Activated CD8-positive, alpha-beta memory T cell treated with anti-CD3 and anti-CD28 coated beads for 1 hour (primary cell): ENCODE data around the gene WDFY2.

Experiments used
- DNase-seq, 2 donors: peaks; one replicate each; pipeline ENCODE4 v3.0.0-alpha.2; 2020; ENCODE audit warnings: low read depth in 1 of 2; ENCODE audit errors: extremely low read depth in 1 of 2

The WDFY2 gene

DNA sequence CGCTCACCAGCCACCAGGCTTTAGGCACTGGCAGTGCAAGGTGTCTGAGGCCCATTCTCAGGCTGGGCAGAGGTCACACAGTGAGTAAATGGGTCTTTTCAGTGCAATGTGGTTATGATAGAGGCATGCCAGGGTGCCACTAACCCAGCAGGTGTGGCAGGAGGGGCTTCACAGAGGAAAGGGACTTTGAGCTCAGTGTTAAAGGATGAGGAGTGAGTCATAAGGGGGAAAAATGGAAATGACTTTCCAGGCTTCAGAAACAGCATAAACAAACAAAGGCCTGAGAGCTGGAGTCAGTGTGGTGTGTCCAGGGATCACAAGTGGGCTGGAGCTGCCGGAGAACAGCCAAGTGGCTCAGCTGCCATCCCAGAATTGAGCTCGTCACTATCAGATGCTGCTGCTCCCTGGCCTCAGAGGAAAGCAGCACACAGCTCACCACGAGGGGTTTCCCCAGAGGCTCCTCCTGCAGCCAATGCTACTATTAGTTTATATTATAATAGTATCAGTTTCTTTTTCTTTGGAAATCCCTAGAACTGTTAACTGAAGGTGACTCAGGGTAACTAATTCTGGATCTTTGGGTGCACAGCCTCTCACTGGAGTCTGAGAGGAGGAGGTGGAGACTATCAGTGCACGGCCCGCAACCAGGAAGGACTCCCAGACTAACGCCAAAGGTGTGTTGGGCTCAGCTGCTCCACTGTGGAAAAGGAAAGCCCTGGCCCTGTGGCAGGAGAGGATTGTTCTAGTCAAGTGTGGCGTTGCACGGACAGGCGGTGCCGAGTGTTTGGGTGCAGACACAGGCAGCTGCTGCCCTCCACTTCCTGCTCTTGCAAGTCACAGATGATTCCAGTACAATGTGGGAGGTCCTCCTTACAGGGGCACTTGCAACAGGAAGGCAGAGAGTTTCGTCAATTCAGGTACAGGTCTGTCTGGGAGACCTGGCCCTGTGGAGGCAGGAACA lies 180.2 kb downstream of the WDFY2 start:
- no peak for DNase-seq

DNA sequence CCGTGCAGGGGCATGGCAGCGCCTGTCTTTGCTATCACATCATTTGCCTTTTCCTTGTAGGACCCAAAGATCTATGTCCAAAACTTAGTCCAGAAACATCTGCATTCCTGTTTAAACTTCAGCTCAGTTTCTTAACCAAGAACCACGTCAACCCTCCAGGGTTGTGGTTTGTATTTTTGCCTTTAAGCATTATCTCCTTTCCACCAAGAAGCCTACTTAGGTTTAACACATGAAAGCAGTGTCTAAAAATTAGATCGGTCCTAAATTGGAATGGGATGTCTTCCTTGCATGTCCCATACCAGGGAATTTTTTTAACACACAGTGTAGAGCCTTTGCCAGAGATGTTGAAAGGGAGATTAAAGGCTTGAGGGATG lies 180.9 kb downstream of the WDFY2 start:
- DNase-seq: no peak

DNA sequence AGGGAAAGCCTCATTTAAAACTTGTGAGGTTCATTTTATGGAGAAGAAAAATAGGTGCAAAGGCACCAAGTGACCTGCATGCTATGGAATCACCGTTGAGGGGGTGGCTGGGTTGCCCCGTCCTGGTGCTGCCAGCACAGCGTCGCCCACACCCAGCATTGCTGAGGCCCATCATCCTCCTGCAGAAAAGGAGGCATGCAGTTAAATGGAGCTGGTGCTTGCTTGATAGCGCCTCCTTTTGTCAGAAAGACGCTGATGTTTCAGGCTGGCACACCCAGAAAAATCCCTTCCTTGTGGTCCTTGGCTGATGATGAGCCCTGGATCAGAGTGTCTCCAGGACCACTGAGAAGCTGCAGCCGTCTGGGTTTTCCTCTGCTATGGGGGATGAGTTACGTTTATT lies 182.8 kb downstream of the WDFY2 start:
- no peak for DNase-seq

DNA sequence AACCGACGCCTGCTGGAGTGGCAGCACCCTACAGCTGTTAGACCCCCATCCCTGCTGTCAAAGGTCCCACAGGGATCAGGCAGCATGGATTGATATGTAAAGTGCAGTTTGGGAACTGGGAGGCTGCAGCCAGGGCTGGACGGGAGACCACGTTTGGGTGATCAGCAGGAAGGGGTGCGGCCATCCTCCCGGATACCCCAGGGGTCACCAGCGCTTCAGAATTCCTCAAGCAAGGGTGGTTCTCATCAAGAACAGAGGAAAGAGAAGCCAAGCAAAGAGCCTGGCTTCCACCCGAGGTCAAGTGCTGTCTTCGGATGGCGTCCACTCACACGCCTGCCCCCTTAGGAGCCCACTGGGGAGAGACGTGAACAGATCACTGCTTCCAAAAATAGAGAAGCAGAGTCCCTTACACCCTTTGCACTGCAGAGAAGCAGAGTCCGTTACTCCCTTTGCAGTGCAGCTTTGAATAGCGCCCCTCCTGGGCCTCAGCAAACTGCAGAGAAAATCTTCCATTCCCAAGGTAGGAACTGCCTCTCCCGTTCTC lies 184.2 kb downstream of the WDFY2 start:
- DNase-seq: no peak

DNA sequence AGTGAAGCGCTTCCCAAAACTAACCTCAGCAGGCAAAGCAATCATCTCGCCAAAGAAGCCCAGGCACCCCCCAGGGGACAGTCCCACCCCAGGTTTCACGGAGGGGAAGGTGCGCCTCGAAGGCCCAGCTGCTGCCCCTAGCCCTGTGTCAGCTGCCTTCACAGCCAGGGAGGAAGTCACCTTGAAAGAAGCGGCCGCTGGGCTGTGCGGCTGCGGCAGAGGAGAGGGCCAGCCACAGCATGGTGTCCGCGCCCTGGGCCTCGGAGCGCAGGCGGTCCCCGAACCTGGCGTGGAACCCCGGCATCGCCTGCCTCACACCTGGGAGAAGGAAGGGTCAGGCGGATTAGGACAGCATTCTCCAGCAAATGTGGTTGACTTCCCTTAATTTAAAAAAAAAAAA lies 184.7 kb downstream of the WDFY2 start:
- DNase-seq: no peak

DNA sequence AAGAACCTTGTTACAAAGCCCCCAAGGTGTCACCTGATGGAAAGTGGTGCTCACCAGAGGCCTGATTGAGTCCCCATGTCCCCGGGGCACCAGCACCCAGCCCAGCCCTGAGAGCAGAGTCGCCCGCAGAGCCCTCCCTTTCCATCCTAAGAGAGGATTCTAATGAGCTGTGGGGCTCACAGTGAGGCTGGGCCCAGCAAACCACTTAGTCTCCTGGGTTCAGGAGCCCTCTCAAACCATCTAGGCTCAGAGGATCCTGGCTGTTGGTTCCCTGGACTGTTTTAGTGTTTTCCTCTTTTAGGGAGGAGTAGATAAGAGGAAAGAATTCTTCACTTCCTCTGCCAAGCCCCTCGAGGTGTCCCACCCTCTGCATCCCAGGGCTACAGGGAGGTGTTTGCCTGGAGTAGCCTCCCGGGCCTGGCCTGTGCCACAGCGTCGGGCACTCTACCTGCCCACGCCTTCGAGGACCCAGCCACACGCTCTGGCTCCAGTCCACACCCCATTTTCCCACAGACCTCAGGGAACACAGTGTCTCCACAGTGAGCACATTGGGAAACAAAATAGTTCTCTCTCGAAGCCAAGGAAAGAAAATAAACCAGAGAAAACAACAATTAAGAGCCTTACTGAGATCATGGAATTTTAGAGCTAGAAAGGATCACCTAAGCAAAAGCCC lies 185.3 kb downstream of the WDFY2 start:
- no peak for DNase-seq

DNA sequence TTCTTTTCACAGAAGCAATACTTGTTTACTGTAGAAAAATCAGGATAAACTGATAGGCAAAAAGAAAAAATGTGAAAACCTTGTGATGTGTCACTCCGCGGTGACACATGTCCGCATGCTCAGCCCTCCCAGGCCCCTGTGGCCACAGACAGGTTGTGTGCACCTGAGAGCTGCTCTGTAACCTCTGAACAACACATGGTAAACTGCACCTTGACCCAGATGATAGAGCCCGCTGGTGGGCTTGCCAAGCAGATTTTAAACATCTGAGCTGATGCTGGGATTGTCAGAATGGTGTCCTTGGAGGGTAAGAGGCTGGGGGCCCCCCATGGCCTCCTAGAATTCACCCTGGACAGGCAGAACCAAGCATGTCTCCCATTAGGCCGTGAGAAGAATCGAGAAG lies 185.9 kb downstream of the WDFY2 start:
- no peak for DNase-seq

DNA sequence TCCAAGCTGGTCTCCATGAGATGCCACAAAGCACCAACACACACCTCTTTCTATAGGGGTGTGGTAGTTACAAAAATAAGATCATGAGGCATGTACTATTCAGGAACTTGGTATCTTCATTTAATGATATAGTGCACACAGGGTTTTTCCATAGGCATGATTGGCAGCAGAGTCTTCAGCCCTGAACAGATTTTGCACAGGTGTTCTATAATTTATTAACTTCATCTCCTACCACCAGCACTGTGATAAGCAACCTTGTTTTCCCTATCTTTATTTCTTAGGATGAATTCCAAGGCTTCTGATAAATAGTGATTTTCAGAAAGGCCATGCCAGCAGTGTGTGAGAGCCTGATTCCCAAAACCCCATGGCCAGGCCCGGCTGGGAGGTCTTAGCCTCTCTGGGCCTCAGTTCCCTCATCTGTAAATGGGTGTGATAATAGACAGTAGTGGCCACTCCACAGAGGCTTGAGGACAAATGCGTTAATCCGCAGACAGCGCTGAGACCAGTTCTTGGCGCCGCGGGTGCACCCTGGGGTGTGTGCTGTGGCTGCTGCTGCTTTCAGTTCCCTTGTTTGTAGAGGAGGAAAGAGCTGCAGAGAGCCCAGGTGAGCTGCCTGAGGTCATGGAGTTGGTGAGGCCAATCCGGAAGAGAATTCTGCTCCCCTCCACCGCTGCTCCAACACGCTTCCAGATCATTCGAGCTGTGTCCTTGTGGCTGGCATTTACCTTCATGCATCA lies 186.6 kb downstream of the WDFY2 start:
- DNase-seq: no peak

DNA sequence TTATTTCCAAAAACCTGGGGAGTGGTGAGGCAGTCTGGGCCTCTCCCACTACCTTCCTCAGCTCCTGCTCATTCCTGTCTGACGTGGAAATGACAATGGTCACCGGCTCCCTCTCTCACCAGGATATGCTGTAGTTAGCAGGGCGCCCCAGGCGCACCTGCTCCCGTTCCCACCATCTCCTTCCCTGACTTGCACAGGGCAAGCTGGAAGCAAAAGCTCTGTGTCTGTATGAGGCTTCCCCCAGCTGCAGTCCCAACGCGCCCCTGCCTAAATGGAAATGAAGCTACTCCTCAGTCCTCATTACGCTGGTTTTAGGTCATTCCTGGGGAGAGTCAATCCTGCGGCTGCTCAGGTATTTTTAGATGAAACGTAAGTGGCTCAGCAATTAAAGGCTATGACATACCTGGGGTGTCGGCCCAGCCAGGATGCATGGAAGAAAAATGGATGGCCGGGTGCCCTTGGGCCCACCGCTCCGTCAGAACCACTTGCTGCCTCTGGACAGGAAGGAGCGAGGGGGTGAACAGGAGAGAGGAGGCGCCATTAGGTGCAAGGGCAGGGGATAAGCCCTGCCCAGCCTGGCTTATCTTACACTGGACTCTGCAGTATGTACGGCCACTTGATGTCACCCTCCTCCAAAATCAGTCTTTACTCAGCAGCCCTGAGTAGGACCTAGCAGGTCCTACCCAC lies 187.3 kb downstream of the WDFY2 start:
- no peak for DNase-seq

DNA sequence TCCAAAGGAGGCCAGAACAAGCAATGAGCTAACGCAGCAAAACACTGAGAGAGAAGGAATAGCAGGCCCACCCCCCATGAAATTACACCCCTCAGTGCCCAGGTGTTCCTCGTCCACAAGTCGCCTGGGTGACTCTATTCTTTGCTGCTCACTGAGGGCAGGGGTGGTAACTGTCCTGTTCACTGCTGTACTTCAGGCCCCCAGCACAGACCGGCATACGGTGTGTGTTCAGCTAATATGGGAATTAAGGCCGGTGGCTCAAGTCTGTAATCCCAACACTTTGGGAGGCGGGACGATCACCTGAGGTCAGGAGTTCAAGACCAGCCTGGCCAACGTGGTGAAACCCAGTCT lies 187.8 kb downstream of the WDFY2 start:
- DNase-seq: no peak

DNA sequence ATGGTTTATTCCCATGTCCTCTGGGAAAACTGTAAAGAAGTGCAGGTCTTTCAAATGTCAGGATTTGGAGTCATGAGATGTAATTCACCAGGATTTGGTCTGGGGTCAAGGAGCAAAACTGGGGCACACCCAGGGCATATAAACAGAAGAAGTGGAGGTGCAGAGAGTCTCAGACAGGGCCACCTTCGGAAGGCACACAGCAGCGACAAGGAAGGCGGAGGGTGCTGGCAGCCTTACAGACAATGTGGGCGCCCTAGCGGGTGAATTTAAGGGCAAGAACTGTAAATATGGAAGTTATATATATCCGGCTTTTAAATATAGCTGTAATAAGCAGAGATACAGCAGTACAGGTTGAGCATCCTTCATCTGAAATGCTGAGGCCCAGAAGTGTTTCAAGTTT lies 188.5 kb downstream of the WDFY2 start:
- DNase-seq: no peak

DNA sequence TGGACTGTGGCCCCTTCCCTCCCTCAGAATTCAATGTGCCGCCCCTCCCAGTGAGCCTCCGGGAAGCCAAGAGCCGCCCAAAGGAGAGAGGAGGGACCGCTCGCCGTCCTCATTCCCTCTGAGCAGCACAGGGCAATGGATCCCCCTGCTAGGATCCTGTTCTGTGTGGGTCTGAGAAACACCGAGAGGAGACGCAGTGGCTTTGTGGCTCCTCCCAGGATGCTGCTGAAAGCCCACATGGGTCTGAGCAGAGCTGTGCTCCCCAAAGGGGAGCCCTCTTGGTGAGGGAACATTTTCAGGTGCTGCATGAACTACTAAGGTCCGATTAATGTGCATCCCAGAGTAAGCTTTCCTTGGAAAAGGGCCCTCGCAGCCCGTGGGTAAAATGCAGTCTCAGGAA lies 189.3 kb downstream of the WDFY2 start:
- DNase-seq: no peak

DNA sequence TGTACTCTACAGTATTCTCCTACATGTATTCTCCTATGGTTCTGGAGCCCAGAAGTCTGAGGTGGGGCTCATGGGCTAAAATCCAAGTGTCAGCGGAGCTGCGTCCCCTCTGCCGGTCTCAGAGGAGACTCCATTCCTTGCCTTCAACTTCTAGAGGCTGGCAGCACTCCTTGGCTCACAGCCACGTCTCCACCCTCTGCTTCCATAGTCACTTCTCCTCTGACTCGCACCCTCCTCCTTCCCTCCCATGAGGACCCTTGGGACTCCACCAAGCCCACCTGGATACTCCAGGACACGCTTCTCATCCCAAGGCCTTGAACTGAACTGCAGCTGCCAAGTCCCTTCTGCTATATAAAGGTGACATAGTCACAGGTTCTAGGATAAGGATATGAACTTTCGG lies 191.9 kb downstream of the WDFY2 start:
- no peak for DNase-seq

DNA sequence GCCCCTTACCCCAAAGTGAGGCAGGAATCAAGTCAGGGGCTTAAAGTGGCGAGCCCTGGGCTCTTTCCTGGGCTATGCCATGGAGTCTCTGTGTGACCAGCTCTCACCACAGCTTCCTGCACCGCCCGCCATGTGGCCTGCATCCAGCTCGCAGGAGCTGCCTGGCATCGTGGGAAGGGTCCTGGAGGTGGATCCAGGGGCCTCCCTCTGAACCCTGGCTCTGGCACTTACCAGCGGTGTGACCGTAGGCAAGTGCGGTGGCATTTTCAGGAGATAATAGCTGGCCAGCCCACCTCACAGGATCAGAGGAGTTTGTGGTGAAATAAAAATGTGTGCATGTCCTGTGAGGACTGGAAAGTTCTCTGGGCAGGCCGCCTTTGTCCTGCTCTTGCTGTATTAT lies 193.7 kb downstream of the WDFY2 start:
- no peak for DNase-seq

DNA sequence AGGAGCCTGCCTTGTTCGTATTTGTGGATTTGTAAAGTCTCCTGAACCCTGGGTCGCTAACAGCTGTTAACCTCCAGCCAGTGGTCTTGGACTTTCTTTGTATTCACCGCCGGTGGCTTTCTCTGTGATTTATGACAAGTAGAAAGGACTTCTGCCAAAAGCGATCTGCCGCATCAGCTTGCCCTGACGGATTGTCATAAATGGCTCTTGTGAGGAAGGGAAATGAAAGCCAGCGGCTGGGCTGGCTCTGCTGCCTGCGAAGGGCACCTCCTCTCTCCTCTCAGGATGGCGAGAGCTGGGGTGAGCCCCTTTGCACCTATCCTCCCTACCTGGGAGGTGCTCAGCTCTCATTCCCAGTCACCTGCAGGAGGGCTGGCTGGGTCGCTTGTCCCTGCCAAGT lies 194.1 kb downstream of the WDFY2 start:
- no peak for DNase-seq

DNA sequence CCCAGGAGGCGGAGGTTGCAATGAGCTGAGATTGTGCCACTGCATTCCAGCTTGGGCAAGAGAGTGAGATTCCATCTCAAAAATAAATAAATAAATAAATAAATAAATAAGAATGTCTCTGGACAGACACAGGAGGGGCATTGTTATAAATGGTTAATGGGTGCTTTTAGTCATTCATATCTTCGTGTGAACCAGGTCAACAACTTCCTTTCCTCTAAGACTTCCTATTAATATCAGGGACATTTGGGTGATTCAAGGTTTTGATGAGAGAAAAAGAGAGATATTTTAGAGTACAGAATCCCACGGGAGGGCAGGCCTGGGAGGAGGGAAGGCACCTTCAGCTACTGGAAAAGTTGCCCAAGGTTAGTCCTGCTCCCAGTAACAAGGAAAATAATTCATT lies 195.8 kb downstream of the WDFY2 start:
- no peak for DNase-seq

DNA sequence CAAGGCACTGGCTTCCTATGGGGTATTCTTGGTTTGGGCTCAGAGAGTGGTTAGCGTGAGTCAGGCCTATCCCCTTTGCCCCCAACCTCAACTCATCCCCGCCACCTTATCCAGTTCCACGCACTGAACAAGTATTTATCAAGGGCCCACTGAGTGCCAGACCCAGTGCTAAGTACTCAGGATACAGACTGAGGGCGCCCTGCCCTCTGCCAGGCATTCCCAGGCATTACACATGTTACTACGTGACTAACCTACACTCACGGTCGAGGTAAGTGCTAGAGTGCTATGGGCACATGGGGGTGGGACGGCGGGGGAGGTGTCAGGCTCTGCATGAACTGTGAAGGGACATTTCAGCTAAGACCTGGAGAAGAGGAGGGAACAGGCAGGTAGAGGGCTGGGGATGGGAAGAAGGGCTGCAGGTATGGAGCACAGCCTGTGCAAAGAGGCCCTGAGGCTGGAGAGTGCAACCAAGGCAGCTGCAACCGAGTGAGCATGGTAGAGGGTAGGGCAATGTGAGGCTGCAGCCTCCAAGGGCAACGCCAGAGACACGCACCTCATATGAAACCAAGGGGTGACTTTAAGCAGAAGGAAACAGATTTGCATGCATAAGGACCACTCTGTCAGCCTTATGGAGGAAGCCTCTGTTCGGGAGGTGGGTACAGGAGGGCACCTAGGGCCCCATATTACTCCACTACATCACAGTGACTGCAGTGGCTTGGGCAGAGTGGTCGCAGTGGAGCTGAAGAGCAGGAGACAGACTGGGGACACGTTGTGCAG lies 197.2 kb downstream of the WDFY2 start:
- DNase-seq: no peak

DNA sequence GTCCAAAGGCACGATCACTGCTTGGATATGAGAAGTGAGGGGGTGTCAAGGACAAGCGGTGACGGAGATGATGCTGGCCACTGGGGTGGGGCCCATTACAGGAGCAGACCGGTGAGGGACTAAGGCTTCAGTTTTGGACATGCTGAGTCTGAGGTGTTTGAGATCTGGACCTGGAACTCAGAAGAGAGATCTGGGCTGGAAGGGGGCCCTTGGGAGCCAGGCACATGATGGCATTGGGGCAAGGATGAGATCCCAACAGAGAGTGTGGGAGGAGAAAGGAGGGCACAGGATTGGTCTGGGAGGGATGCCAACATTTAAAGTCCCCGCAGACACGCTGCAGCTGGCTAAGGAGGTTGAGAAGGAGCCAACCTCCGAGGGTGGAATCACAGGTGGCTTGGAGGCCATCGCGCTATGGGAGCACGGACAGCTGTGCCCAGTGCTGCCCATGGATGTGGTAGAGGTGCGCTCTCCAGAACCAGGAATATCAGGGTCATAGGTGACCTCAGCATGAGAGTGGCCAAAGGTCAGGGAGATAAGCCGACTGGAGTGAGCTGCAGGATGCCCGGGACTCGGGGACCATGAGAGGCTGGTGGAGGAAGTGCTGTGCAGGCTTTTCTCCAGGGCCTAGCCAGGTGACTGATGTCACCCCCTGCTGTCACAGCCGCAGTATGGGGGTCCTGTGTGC lies 197.9 kb downstream of the WDFY2 start:
- no peak for DNase-seq

DNA sequence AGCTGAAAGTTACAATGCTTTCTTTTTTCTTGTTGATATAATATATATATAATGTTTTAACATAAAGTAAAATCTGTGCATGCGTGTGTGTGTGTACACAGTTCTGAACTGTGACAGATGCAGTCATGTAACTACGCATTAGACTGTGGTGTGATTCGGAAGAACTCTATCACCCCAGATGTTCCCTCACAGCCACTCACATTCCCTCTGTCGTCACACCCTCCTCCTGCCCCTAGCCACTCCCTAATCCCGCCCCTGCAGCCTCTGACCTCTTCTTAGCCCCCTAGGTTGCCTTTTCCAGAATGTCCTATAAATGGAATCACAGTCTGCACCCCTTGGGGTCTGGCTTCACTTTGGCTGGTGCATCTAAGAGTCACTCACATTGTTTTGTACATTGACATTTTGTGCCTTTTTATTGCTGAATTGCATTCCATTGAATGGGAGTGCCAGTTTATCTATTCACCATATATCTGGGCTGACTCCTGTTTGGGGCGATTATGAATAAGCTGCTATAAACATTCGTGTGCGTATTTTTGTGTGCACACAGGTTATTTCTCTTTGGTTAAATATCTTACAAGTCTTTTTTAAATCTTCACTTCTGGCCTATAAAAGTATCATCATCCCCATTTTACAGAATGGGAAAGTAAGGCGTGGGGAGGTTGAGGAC lies 199.3 kb downstream of the WDFY2 start:
- DNase-seq: no peak
